K562 (cell line): ENCODE measurements around the gene TUFM. TPM values are rescaled to one million over a fixed set of nuclear protein-coding genes. Genes with fewer than 3 reads are reported as not detected.

Source experiments
- ATF7 ChIP-seq: fragments of 450-650 bp; IDR thresholded peaks from 2 replicates; pipeline ENCODE4 v1.7.1; 2014; ENCODE audit warnings: mild to moderate bottlenecking, moderate library complexity
- ETV6 ChIP-seq, 3 experiments: fragments of 150-350 bp in 1 of 3; sonication (generic) in 1 of 3; formaldehyde crosslinking in 1 of 3; IDR thresholded peaks; 2 replicates each; pipeline versions ENCODE4 v1.6.1 to v1.8.0; 2014 to 2022; ENCODE audit warnings: borderline replicate concordance in 2 of 3, low read depth in 2 of 3, antibody characterized with exemption in 1 of 3, low read length in 1 of 3, mild to moderate bottlenecking in 1 of 3, missing genetic modification reagents in 1 of 3
- FOXK2 ChIP-seq, 2 experiments: fragments of 450-650 bp; IDR thresholded peaks in 1 of 2; conservative IDR thresholded peaks in 1 of 2; 2 replicates each; pipeline ENCODE4 v1.6.1; 2016; ENCODE audit warnings: low read depth in 2 of 2, mild to moderate bottlenecking in 1 of 2
- GABPB1 ChIP-seq: sonication (generic); formaldehyde crosslinking; IDR thresholded peaks from 2 replicates; pipeline ENCODE4 v1.8.0; 2022; ENCODE audit warnings: mild to moderate bottlenecking, missing genetic modification reagents
- KLF1 ChIP-seq: fragments of 450-650 bp; IDR thresholded peaks from 2 replicates; pipeline ENCODE4 v1.6.1; 2016; ENCODE audit warnings: missing genetic modification characterization, missing compliant biosample characterization
- MAX ChIP-seq: sonication (generic); formaldehyde crosslinking; IDR thresholded peaks from 2 replicates; pipeline ENCODE4 v1.9.0; 2022; ENCODE audit warnings: mild to moderate bottlenecking, missing genetic modification reagents
- NRF1 ChIP-seq, 2 experiments: fragments of 450-650 bp; IDR thresholded peaks in 1 of 2; conservative IDR thresholded peaks in 1 of 2; 2 replicates each; pipeline ENCODE4 v1.6.1; 2014; ENCODE audit warnings: mild to moderate bottlenecking in 2 of 2
- RBBP5 ChIP-seq: fragments of 200-600 bp; sonication (generic); IDR thresholded peaks from 2 replicates; pipeline ENCODE4 v1.6.1; 2012; ENCODE audit warnings: borderline replicate concordance, mild to moderate bottlenecking, low read length, control low read depth, inconsistent platforms; ENCODE audit not compliant: insufficient read depth, poor library complexity, severe bottlenecking
- RBFOX2 ChIP-seq: fragments of 200-400 bp; formaldehyde crosslinking; IDR thresholded peaks from 2 replicates; pipeline ENCODE4 v1.6.1; 2017; ENCODE audit warnings: low read depth, mild to moderate bottlenecking, low read length, moderate library complexity
- RBM25 ChIP-seq: fragments of 200-400 bp; formaldehyde crosslinking; IDR thresholded peaks from 2 replicates; pipeline ENCODE4 v1.6.1; 2018; ENCODE audit warnings: low read length, low read depth, moderate library complexity; ENCODE audit not compliant: severe bottlenecking
- TAF1 ChIP-seq: IDR thresholded peaks from 2 replicates; pipeline ENCODE4 v1.6.1; 2011; ENCODE audit warnings: mild to moderate bottlenecking, low read length, moderate library complexity; ENCODE audit not compliant: insufficient read depth, control insufficient read depth, severe bottlenecking; ENCODE audit errors: extremely low read depth
- TEAD1 ChIP-seq, 2 experiments: fragments of 450-650 bp in 1 of 2; sonication (generic) in 1 of 2; formaldehyde crosslinking; IDR thresholded peaks; 2 replicates each; pipeline versions ENCODE4 v1.4.0 to v1.8.0; 2020 to 2022; ENCODE audit warnings: mild to moderate bottlenecking in 2 of 2, missing genetic modification reagents in 1 of 2
- TRIM25 ChIP-seq: fragments of 450-650 bp; IDR thresholded peaks from 2 replicates; pipeline ENCODE4 v1.7.0; 2016; ENCODE audit warnings: borderline replicate concordance
- USF1 ChIP-seq: sonication (generic); formaldehyde crosslinking; IDR thresholded peaks from 2 replicates; pipeline ENCODE4 v1.9.0; 2022; ENCODE audit warnings: mild to moderate bottlenecking, missing genetic modification reagents
- ZBTB2 ChIP-seq: fragments of 450-650 bp; IDR thresholded peaks from 2 replicates; pipeline ENCODE4 v1.6.1; 2016; ENCODE audit warnings: antibody characterized with exemption
- ZBTB49 ChIP-seq: sonication (generic); formaldehyde crosslinking; IDR thresholded peaks from 2 replicates; pipeline ENCODE4 v1.8.0; 2022; ENCODE audit warnings: missing genetic modification reagents, mild to moderate bottlenecking, borderline replicate concordance
- ZBTB7A ChIP-seq: IDR thresholded peaks from 2 replicates; pipeline ENCODE4 v1.6.1; 2011; ENCODE audit warnings: low read depth, mild to moderate bottlenecking, low read length, moderate library complexity, borderline replicate concordance; ENCODE audit not compliant: control insufficient read depth
- ZNF431 ChIP-seq: sonication (generic); formaldehyde crosslinking; IDR thresholded peaks from 2 replicates; pipeline ENCODE4 v1.8.0; 2022; ENCODE audit warnings: mild to moderate bottlenecking, missing genetic modification reagents
- polyA plus RNA-seq, 8 experiments: library from polyadenylated mRNA; depleted of rRNA in 4 of 8; stranded (reverse) in 5 of 8; unstranded in 3 of 8; fragments of >200 nt; fragmentation: Nextera tagmentation in 2 of 8; fragmentation: Illumina TruSeq in 1 of 8; extraction: Ambion mirVana in 2 of 8; extraction: Trizol in 1 of 8; gene quantifications; 2 replicates each; pipeline versions ENCODE4 v1.2.1 to v1.2.3, GENCODE V29; 2011 to 2014; ENCODE audit warnings: inconsistent platforms in 1 of 8, missing spikeins in 1 of 8
- total RNA-seq, 7 experiments: library from RNA; depleted of rRNA in 6 of 7; stranded (reverse); fragments of >200 nt in 6 of 7; fragmentation: Illumina TruSeq in 2 of 7; extraction: Trizol in 2 of 7; gene quantifications; 2 replicates each; pipeline versions ENCODE4 v1.2.1 to v1.2.3, GENCODE V29; 2011 to 2021; ENCODE audit warnings: low replicate concordance in 1 of 7

TUFM gene
- total and polyA plus RNA-seq, 9 of the 15 experiments (the other 6 are each of a cell fraction or from before 2014, with no cell fraction given) = 34.1 to 434 (median 256) TPM

- TF ChIP-seq ETV6 (IDR thresholded peaks at IDR 0.05; ENCODE audit: borderline replicate concordance in 1 of 2, low read depth in 2 of 2, low read length in 1 of 2) (no peak), ETV6 (CRISPR knock-in tag; IDR thresholded peaks at IDR 0.05; ENCODE audit: borderline replicate concordance) (0 out of 2 replicates have a peak, but pooled peaks have one; percentile 80), GABPB1 (CRISPR knock-in tag) (peak; percentile 52), ZBTB7A (peak; percentile 51; the same call in 1 of the 2 replicates), RBBP5 (peak; percentile 52), RBM25 (peak; percentile 95), KLF1 (tag) (0 out of 2 replicates have a peak, but pooled peaks have one; percentile 17), NRF1 (conservative IDR thresholded peaks at IDR 0.05 in 1 of 2, IDR thresholded peaks at IDR 0.05 in 1 of 2) (peak; percentile 81 to 82; a peak in 3 of 4 replicates), TAF1 (peak; percentile 35), ZBTB49 (peak; percentile 94), RBFOX2 (peak; percentile 78), FOXK2 (conservative IDR thresholded peaks at IDR 0.05 in 1 of 2, IDR thresholded peaks at IDR 0.05 in 1 of 2; ENCODE audit: low read depth in 2 of 2) (no peak), ATF7 (0 out of 2 replicates have a peak, but pooled peaks have one; percentile 10), TEAD1 (CRISPR knock-in tag; IDR thresholded peaks at IDR 0.05) (peak in 1 of 2 experiments; percentile 94; a peak in 2 of 4 replicates), ZBTB2 (0 out of 2 replicates have a peak, but pooled peaks have one; percentile 12), MAX (peak; percentile 96), ZNF431 (peak; percentile 41; the same call in 1 of the 2 replicates), USF1 (CRISPR knock-in tag) (peak; percentile 59), TRIM25 (no peak)
Measured at GRCh38 chr16:28879841-28880588, 33.9 kb upstream of the TUFM start (continued).
